ENCODE measurements around the gene TRPM2. TPM values are rescaled to one million over a fixed set of nuclear protein-coding genes. Genes with fewer than 3 reads are reported as not detected.

The TRPM2 gene
- total and polyA plus RNA-seq, 12 donors = 1.5 to 28.3 (median 11.3) TPM

GRCh38 chr21:44372616-44373015 is 19.2 kb downstream of the TRPM2 start:
- peaks cover 0 to 5% of the 10 kb centered on the region in 2 donors for H3K4me1 ChIP-seq (replicated peaks in 1 of 2)
- no peak for TF ChIP-seq POLR2A (IDR thresholded peaks at IDR 0.05)
- TF ChIP-seq, protein P1, sequence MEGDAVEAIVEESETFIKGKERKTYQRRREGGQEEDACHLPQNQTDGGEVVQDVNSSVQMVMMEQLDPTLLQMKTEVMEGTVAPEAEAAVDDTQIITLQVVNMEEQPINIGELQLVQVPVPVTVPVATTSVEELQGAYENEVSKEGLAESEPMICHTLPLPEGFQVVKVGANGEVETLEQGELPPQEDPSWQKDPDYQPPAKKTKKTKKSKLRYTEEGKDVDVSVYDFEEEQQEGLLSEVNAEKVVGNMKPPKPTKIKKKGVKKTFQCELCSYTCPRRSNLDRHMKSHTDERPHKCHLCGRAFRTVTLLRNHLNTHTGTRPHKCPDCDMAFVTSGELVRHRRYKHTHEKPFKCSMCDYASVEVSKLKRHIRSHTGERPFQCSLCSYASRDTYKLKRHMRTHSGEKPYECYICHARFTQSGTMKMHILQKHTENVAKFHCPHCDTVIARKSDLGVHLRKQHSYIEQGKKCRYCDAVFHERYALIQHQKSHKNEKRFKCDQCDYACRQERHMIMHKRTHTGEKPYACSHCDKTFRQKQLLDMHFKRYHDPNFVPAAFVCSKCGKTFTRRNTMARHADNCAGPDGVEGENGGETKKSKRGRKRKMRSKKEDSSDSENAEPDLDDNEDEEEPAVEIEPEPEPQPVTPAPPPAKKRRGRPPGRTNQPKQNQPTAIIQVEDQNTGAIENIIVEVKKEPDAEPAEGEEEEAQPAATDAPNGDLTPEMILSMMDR (IDR thresholded peaks at IDR 0.05) = no peak
- no peaks in the 10 kb centered on the region for H3K9me3 ChIP-seq (replicated peaks in 1 of 3)
- no peaks in the 10 kb centered on the region for H3K27me3 ChIP-seq
- intact Hi-C loops (cut with DNase I) = no loop called here
- no peak overlapping the region for H3K4me3 ChIP-seq
- H3K27ac ChIP-seq = no peak overlapping the region
- 85 to 91% (median 86%) methylated on average over 8 of the region's 8 CpGs for WGBS, 4 donors
- no peaks in the 10 kb centered on the region for H3K36me3 ChIP-seq (replicated peaks in 1 of 2)
- peak in 2 of 7 donors; percentile 8 to 29 for DNase-seq

DNA sequence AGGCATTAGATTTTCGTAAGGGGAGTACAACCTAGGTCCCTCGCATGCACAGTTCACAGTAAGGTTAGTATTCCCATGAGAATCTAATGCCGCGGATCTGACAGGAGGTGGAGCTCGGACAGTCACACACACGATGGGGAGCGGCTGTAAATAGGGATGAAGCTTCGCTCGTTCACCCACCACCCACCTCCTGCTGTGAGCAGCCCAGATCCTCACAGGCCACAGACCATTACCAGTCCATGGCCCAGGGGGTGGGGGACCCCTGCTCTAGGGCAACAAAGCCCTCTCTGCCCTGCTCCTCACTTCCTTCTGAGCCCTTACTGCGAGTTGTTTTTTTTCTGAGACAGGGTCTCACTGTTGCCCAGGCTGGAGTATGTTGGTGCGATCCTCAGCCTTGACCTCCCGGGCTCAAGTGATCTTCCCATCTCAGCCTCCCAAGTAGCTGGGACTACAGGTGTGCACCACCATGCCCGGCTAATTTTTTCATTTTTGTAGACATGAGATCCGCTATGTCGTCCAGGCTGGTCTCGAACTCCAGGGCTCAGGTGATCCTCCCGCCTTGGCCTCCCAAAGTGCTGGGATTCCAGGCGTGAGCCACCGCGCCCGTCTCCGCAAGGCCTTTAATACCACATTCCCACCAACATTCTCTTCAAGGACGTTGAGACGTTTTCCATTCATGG is 21.3 kb downstream of the TRPM2 start:
- Histone ChIP-seq H3K27ac (no peak overlapping the region), H3K9me3 (replicated peaks in 1 of 3) (no peaks in the 10 kb centered on the region), H3K4me3 (no peak overlapping the region), H3K4me1 (replicated peaks in 1 of 2) (peaks cover 0 to 5% of the 10 kb centered on the region in 2 donors), H3K36me3 (replicated peaks in 1 of 2) (no peaks in the 10 kb centered on the region), H3K27me3 (no peaks in the 10 kb centered on the region)
- peak in 2 of 7 donors; percentile 6 to 37 for DNase-seq
- no peak for TF ChIP-seq POLR2A (IDR thresholded peaks at IDR 0.05)
- TF ChIP-seq, protein P1 (IDR thresholded peaks at IDR 0.05) = no peak
- intact Hi-C loops (cut with DNase I) = no loop called here
- 83 to 87% (median 84%) methylated on average over 22 to 24 of the region's 24 CpGs for WGBS, 4 donors

GRCh38 chr21:44375281-44375651 is 21.8 kb downstream of the TRPM2 start:
- TF ChIP-seq, protein P1 (IDR thresholded peaks at IDR 0.05) = no peak
- no peak for TF ChIP-seq POLR2A (IDR thresholded peaks at IDR 0.05)

GRCh38 chr21:44375761-44376241 is 22.4 kb downstream of the TRPM2 start:
- TF ChIP-seq POLR2A (IDR thresholded peaks at IDR 0.05) = no peak
- intact Hi-C loops (cut with DNase I) = no loop called here
- no peak overlapping the region for H3K4me3 ChIP-seq
- no peak overlapping the region for H3K27ac ChIP-seq
- H3K36me3 ChIP-seq (replicated peaks in 1 of 2) = no peaks in the 10 kb centered on the region
- DNase-seq = peak in 2 of 7 donors; percentile 5 to 46
- WGBS, 4 donors = 86 to 91% (median 89%) methylated on average over 13 to 19 of the region's 19 CpGs
- H3K27me3 ChIP-seq = no peaks in the 10 kb centered on the region
- no peaks in the 10 kb centered on the region for H3K9me3 ChIP-seq (replicated peaks in 1 of 3)
- H3K4me1 ChIP-seq (replicated peaks in 1 of 2) = peaks cover 0 to 2% of the 10 kb centered on the region in 2 donors

More at GRCh38 chr21:44375281-44375651, 21.8 kb downstream of the TRPM2 start:
- Histone ChIP-seq H3K4me3 (no peak overlapping the region), H3K4me1 (replicated peaks in 1 of 2) (peaks cover 0 to 5% of the 10 kb centered on the region in 2 donors), H3K27ac (peak overlapping the region in 1 of 5 donors; percentile 29), H3K9me3 (replicated peaks in 1 of 3) (no peaks in the 10 kb centered on the region), H3K27me3 (no peaks in the 10 kb centered on the region), H3K36me3 (replicated peaks in 1 of 2) (no peaks in the 10 kb centered on the region)
- WGBS, 4 donors = 68 to 81% (median 73%) methylated on average over 10 of the region's 10 CpGs
- intact Hi-C loops (cut with DNase I) = no loop called here
- DNase-seq = peak in 4 of 7 donors; percentile 36 to 72 (median 52)
